ENCODE results near the gene PEAK3. TPM values are rescaled to one million over a fixed set of nuclear protein-coding genes. Genes with fewer than 3 reads are reported as not detected.

Gene PEAK3
- total RNA-seq, 1 experiment from 2014 or later: not detected

DNA sequence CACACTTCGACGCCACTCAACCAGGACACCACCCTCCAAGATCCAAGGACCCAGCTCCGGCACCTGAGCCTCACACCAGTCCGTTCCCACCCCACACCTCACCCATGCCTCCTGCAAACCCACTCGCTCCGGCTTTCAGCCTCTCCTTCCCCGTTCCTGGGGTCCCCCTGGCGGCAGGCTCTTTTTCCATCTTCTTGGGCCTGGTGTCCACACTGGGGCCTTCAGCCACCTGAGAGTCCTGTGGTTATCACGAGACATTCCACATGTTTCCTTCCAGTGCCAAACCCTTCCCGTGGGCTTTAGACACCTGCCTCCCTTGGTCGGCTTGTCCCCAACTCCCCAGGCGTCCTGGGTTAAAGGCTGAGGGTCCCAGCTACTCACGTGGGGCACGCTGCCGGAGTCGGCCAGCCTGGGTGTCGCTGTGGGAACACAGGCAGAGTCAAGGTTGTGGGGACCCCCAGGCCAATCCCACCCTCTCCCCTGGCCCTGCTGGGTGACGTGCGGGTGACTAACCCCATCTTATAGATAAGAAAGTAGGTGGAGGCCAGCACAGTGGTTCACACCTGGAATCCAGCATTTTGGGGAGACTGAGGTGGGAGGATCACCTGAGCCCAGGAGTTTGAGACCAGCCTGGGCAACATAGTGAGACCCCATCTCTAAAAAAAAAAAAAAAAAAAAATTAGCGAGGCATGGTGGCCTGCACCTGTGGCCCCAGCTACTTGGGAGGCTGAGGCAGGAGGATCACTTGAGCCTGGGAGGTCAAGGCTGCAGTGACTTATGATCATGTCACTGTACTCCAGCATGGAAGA is 27.7 kb downstream of the PEAK3 start:
- CTCF ChIA-PET: no interaction called here
- no TSS peak for BruUV-seq (replicated peaks)
- H3K27ac Mint-ChIP-seq (ENCODE audit: low read depth, unreplicated experiment): no peak overlapping the region

GRCh38 chr19:2253106-2254063 is 28.6 kb downstream of the PEAK3 start:
- H3K27me3 Mint-ChIP-seq (ENCODE audit: insufficient read depth, unreplicated experiment): no peaks in the 10 kb centered on the region
- H3K27ac Mint-ChIP-seq (ENCODE audit: low read depth, unreplicated experiment): no peak overlapping the region
- ChIA-PET POLR2A (no interaction called here), CTCF (no interaction called here)
- intact Hi-C loops (cut with micrococcal nuclease): no loop called here
- H3K4me3 Mint-ChIP-seq (ENCODE audit: unreplicated experiment): no peak overlapping the region
- H3K9me3 Mint-ChIP-seq (ENCODE audit: unreplicated experiment): no peaks in the 10 kb centered on the region
- H3K4me1 Mint-ChIP-seq (ENCODE audit: insufficient read depth, unreplicated experiment): no peaks in the 10 kb centered on the region
- no TSS peak for BruUV-seq (replicated peaks)
- DNase-seq (ENCODE audit: unreplicated experiment): no peak
- H3K36me3 Mint-ChIP-seq (ENCODE audit: insufficient read depth, unreplicated experiment): peaks cover 21% of the 10 kb centered on the region
- TF ChIP-seq, protein P1, sequence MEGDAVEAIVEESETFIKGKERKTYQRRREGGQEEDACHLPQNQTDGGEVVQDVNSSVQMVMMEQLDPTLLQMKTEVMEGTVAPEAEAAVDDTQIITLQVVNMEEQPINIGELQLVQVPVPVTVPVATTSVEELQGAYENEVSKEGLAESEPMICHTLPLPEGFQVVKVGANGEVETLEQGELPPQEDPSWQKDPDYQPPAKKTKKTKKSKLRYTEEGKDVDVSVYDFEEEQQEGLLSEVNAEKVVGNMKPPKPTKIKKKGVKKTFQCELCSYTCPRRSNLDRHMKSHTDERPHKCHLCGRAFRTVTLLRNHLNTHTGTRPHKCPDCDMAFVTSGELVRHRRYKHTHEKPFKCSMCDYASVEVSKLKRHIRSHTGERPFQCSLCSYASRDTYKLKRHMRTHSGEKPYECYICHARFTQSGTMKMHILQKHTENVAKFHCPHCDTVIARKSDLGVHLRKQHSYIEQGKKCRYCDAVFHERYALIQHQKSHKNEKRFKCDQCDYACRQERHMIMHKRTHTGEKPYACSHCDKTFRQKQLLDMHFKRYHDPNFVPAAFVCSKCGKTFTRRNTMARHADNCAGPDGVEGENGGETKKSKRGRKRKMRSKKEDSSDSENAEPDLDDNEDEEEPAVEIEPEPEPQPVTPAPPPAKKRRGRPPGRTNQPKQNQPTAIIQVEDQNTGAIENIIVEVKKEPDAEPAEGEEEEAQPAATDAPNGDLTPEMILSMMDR (IDR thresholded peaks at IDR 0.05; ENCODE audit: unreplicated experiment): no peak

More for the DNA sequence above, 27.7 kb downstream of the PEAK3 start:
- no peaks in the 10 kb centered on the region for H3K4me1 Mint-ChIP-seq (ENCODE audit: insufficient read depth, unreplicated experiment)
- intact Hi-C loops (cut with micrococcal nuclease): no loop called here
- no peaks in the 10 kb centered on the region for H3K9me3 Mint-ChIP-seq (ENCODE audit: unreplicated experiment)
- H3K4me3 Mint-ChIP-seq (ENCODE audit: unreplicated experiment): no peak overlapping the region
- H3K36me3 Mint-ChIP-seq (ENCODE audit: insufficient read depth, unreplicated experiment): peaks cover 12% of the 10 kb centered on the region
- no peak for DNase-seq (ENCODE audit: unreplicated experiment)
- POLR2A ChIA-PET: interaction anchor here (0.9 to 1.2 kb wide), 2 partner anchors 15 to 17 kb away, joined by 3 read pairs; no protein-coding TSS in a partner anchor
- no peaks in the 10 kb centered on the region for H3K27me3 Mint-ChIP-seq (ENCODE audit: insufficient read depth, unreplicated experiment)
- TF ChIP-seq, protein P1 (IDR thresholded peaks at IDR 0.05; ENCODE audit: unreplicated experiment): no peak

- CTCF ChIA-PET: interaction anchor here (0.5 kb wide), 1 partner anchor 14 kb away, joined by 4 read pairs; no protein-coding TSS in a partner anchor
- BruUV-seq (replicated peaks): no TSS peak
Observed at GRCh38 chr19:2252797-2253105, 29.2 kb downstream of the PEAK3 start.

More at GRCh38 chr19:2252797-2253105, 29.2 kb downstream of the PEAK3 start:
- Mint-ChIP-seq H3K36me3 (ENCODE audit: insufficient read depth, unreplicated experiment) (peaks cover 22% of the 10 kb centered on the region), H3K4me3 (ENCODE audit: unreplicated experiment) (no peak overlapping the region), H3K27ac (ENCODE audit: low read depth, unreplicated experiment) (no peak overlapping the region), H3K27me3 (ENCODE audit: insufficient read depth, unreplicated experiment) (no peaks in the 10 kb centered on the region), H3K9me3 (ENCODE audit: unreplicated experiment) (no peaks in the 10 kb centered on the region), H3K4me1 (ENCODE audit: insufficient read depth, unreplicated experiment) (no peaks in the 10 kb centered on the region)
- POLR2A ChIA-PET: no interaction called here
- no peak for DNase-seq (ENCODE audit: unreplicated experiment)
- intact Hi-C loops (cut with micrococcal nuclease): no loop called here
- TF ChIP-seq, protein P1 (IDR thresholded peaks at IDR 0.05; ENCODE audit: unreplicated experiment): no peak
